Cardiac septum (tissue), 1 donor: ENCODE data around the gene CARHSP1. TPM values are rescaled to one million over a fixed set of nuclear protein-coding genes. Genes with fewer than 3 reads are reported as not detected.
A peak's percentile ranks its signal among the peaks of the same experiment; 100 is the strongest.

Experiments
- DNase-seq: peaks from one replicate; pipeline ENCODE4 v3.0.0-alpha.2; 2020; ENCODE audit warnings: low spot score
- intact Hi-C: fragments of 100-400 bp; cut with DNase I; formaldehyde crosslinking; loops from one replicate; pipeline ENCODE4 v1.14.0; 2022
- total RNA-seq: library from RNA; stranded (reverse); fragmentation: NEBNext Ultra II Directional; extraction: Animal tissue kit (Norgen Biotek cat#: 25700); gene quantifications from one replicate; pipeline ENCODE4 v1.2.1, GENCODE V29; 2021
- donor health status: DM: no; HTN: no; CAD: no.

CARHSP1 gene
- total RNA-seq, 1 donor from 2014 or later: 21.6 TPM

DNA sequence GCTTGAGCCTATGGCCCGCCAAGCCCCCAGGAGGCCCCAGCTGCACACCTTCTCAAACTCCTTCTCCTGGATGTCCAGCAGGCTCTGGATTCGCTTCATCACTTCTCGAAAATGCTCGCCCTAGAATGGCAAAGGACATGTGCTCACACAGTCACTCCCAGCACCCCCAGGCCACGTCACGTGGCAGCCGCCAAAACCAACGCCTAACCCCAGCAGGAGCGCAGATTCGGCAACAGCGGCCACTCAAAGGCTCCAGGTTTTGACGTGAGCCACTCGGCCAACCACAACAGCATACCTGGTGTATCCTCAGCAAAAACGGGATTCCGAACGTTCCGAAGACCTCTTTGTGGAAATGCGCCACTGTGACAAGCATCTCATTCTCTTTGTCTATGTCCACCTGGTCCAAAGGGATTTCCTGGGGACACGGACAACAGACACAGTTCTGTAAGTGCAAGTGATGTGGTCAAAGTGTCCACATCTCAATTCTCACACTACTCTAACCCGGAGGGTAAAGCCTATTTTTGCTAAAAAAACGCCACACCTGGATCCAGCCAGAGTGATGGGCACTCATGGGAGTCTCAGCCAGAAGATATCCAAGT, 26.0 kb upstream of the CARHSP1 start:
- intact Hi-C loops: no loop called here
- DNase-seq: peak; percentile 39

DNA sequence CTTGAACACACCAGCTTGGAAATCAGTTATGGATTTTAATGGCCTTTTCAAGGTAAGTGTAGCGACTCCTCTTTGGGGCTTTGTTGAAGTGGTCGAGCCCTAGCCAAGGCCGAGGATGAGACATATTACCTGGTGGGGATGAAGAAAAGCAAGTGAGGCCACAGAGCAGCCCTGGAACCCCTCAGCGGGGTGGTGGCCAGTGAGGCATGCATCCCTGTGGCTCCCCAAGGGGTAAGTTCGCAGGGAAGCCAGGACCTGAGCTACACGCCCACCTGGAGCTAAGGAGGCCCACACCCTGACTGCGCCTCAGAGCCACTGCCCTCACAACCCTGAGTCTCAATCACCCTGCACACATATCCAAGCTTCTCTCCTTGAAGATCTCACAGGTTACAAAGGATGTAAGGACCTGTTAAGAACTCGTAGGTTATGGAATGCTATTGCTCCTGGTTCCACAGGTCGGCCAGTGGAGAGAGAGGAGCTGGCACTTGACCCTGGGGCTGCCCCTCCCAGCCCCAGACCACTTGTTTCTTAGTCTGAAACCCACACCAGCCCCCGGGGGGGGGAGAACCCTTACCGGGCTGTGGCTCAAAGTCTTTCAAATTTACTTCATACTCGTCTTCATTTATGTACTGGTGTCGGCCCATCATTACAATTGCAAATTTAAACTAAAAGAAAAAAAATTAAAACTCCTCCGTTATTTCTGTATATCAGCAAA, 25.3 kb upstream of the CARHSP1 start:
- DNase-seq: peak; percentile 49
- intact Hi-C loops: no loop called here

DNA sequence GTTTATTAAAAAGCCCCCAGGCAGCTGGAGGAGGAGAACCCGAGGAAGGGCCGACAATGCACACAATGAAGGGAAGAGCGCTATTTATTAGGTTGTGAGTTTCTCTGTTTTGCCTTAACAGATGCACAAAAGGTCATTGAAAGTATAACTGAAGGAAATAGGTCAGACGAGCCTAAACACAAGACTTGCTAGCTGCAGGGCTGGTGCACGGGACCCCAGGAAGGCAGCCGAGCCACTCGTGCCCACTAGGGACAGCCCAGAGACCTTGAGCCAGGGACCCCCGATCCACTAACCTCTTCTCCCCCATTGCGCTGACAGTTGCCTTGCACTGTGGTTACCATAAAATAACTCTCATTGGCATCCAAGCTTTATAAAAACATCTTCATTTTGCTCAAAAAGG, 24.6 kb upstream of the CARHSP1 start:
- intact Hi-C loops: no loop called here
- DNase-seq: peak; percentile 51

DNA sequence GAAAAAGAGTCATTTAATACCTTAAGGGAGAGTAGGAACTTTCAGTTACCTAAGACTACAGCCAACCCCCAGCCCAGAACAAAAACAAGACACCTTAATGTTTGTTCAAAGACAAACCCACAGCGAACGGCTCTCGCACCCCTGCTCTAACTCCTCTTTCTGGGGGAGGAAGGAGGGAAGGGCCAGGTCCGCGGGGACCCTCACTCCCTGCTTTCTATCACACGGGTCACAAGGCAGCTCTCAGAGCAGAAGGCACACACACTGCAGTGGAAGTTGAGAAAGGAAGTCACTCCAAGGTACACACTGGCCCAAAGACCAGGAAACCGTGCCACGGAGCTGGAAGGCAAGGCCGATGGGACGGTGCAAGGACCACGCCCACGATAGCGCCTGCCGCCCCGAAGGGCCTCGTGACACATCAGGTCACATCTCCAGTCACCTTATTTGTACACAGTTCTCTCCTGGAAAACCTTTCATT, 23.3 kb upstream of the CARHSP1 start:
- intact Hi-C loops: no loop called here
- DNase-seq: peak; percentile 51

DNA sequence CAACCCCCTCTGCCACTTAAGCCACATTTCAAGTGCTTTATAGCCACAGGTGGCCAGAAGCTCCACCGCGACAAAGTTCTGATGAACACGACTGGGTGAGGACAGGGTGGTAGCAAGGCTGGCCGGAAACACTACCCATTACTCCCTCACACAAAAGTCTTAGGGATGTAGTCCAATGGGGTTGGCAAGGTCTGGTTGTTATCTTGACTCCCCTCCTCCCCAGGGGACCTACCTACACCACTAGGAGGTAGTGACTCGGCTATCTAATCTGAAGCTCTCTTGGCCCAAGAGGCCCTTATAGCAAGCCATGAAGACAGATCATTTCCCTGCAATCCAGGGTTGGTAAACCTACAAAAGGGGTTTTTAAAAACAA, 21.7 kb upstream of the CARHSP1 start:
- intact Hi-C loops: no loop called here
- no peak for DNase-seq

DNA sequence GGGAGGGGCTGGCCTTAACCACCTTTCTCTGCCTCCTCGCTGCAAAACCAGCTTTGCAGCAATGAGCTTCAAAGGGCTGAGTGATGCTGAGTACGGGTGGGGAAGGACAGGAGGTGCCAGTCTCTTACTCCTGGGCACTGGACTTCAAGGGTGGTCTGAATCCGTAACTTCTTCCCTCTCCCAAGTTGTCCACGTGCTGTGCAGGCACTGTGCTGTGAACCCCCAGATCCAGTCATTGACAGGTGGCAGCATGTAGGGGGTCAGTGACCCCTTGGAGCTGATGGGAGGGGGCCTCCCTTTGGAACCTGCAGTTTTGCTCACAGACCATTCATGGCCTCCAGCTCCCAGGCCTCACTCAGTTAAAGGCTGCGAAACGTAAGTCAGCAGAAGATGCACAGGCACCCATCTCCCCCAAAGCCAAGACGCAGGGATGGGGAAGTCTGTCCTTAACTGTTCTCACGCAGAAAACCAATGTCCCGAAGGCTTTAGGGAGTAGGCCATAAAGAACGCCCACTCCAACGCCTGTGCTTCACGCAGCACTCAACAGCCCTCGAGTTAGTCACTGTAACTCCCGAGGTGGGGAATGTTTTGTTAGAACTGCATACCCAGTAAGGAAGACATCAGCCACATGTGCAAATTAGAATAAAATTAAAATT, 21.2 kb upstream of the CARHSP1 start:
- intact Hi-C loops: no loop called here
- DNase-seq: no peak

DNA sequence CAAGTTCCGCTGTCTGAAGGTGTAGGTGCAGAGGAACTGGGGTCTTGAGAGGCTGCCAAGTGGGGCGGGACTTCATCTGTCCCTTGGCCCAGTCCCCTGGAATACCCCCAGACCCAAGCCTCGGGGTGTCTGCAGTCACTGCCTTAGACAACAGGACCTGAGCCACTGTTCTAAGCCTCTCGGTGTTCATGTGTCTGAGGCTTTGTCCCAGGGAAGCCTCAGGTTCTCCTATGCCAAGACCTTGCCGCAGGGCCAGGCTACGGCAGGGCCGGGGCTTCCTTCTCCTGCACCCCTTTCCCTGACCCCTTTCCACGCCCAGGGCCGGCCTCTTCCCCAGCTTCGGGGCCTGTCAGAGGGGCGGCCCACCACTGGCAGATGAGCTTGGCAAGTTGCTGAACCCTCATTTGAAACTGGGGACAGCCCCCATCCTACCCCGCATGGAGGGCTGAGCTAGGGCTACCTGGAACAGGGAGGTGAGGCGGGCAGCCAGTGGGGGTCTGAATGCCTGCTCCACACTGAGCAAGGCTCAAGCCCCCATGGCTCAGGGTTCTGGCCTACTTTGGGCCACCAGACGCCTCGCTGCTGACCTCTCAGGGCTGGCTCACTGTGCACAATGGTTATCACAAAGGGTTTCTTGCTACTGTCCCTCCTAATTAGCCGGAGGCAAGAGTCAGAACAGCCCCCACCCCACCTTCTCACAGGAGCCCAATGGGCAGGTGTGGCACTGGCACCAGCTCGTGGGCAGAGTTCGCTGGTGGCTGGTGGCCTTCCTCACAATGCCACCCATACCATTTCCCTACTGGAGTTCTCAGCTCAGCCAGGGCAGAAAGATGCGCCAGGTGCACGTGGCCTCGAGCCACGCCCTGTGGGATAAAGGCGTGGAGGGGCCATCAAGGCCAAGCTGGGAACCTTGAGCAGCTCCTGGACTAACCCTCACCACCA, 20.4 kb upstream of the CARHSP1 start:
- DNase-seq: no peak
- intact Hi-C loops: no loop called here

DNA sequence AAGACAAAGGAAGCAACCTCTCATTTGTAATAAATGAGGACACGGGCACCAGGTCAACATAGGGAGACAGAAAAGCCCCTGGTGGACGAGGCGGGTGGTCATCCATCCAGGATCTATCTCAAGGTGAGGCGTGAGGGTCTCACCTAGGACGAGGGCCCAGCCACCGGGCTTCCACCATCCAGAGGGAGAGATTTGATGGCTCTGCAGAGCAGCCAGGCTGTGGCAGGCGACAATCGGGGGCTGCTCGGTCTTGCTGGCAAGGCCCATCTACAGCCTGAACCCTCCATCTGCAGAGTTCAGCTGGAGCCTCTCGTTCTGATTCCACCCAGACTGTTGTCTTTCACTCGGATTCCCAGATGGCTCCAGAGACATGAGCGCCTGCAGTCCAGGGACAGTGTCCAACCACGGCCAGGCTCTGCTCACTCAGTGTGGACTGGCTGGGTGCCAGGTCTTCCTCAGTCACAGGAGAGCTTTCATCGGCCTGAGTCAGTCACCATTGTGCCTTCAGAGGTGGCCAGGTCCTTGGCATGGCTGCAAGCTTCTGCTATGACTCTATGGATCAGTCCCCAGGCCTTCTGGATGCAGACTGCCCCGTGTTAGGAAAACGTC, 19.2 kb upstream of the CARHSP1 start:
- intact Hi-C loops: no loop called here
- no peak for DNase-seq

DNA sequence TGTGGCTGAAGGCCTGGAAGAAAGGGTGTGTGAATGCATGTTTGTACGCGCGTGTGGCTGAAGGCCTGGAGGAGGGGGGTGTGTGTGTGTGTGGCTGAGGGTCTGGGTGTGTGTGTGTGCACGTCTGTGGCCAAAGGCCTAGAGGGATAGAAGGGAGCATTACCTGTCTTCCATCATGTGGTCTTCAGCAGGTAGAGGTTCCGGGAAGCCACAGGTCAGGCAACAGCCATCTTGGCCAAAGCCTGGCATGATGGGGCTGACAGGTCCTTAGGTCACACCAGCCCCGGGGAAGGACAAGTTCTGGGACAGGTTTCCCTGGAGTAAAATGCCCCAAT, 18.6 kb upstream of the CARHSP1 start:
- no peak for DNase-seq
- intact Hi-C loops: no loop called here

DNA sequence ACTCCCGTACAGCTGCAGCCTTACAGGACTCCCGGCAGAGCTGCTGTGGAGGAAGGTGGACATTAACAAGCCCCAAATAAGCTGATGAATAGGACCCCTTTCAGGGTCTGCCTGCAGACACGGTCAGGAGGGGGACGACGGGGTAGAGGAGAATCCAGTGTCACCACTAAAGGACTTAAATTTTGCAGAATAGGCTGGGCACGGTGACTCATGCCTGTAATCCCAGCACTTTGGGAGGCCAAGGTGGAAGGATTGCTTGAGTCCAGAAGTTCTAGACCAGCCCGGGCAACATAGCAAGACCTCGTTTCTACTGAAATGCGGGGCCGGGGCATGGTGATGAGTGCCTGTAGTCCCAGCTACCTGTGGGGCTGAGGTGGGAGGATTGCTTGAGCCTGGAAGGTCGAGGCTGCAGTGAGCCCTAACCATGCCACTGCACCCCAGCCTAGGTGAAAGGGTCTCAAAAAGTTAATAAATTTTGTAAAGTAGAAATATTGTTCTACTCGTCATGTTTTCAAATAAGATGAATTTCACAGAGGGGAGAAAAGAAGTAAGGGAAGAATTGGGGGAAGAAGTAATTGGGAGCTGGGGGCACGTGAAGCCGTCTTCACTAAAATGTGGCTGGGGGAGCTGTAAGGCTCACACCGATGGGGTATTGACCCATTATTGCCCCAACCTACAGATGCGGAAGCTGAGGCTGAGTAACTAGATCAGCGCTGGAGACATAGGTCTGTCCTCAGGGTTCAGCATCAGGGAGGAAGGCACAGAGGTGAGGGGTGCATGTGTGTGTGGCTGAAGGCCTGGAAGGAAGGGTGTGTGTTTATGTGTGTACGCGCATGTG, 18.0 kb upstream of the CARHSP1 start:
- intact Hi-C loops: no loop called here
- DNase-seq: no peak

DNA sequence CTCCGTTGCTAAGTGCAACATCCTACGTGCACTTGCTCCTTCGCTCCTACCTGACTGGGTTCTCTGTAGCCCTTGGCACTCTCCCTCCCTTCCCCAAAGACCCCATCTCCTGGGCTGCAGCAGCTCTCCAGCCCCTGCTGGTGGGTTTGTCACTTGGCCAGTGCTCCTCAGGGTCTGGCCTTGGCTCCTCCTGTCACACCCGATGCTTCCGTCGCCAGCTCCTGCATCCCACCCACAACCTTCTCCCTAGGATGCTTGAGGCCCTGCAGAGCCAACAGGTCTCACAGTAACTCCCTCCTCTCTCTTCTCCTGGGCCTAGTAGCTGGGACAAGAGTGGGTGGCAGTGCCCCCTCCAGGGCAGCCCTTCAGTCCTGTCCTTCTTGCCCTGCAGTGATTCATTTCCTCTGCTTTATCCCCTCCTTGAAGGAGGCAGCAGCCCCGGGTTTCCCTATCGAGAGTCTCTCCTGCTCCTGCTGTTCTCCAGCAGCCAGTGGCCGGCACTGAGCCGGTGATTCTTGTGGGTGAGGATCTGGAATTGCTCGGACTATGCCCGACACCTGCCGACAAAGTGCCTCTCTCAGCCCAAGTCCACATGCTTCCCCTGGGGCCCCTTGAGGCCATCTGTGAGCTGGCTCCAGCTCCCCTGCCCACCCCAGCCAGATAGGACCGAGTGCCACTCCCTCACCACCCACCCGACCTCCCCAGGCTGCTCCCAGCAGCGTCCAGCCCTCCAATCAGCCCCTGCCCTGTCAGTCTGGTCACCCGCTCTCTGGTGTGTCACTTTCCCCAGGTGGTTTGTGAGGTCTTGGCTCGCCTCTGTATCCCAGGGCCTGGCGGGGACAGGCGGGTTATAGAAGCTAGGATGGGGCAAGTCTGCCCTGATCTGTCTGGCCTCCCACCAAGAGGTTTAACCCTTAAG, 17.1 kb upstream of the CARHSP1 start:
- DNase-seq: no peak
- intact Hi-C loops: loop anchor here (2.0 kb wide), 1 partner anchor 87 kb away; no protein-coding TSS in a partner anchor

DNA sequence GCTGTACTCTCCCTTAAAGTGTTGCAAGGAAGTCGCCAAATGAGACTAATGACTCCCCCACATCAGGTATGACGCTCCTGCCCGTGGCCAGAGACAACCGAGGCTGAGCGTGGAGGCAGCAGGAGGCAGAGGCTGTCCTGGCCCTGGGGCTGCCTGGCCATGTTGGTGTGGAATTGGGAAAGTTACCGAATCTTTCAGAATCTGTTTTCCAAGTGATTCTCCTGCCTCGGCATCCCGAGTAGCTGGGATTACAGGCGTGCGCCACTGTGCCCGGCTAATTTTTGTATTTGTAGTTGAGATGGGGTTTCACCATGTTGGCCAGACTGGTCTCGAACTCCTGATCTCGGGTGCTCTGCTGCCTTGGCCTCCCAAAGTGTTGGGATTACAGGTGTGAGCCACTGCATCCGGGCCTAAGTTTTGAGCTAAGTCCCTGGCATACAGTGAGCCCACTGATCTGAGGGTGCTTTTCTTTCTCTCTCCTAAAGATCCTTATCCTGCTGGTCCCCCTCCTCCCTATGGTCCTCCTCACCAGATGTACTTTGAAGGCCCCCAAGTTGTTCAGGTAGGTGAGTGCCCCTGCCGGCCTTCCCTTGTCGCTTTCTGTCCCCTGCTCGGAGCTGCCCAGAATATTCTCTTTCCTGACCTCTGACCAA, 14.0 kb upstream of the CARHSP1 start:
- intact Hi-C loops: loop anchor here (5.0 kb wide), 1 partner anchor 316 kb away; no protein-coding TSS in a partner anchor
- DNase-seq: no peak

DNA sequence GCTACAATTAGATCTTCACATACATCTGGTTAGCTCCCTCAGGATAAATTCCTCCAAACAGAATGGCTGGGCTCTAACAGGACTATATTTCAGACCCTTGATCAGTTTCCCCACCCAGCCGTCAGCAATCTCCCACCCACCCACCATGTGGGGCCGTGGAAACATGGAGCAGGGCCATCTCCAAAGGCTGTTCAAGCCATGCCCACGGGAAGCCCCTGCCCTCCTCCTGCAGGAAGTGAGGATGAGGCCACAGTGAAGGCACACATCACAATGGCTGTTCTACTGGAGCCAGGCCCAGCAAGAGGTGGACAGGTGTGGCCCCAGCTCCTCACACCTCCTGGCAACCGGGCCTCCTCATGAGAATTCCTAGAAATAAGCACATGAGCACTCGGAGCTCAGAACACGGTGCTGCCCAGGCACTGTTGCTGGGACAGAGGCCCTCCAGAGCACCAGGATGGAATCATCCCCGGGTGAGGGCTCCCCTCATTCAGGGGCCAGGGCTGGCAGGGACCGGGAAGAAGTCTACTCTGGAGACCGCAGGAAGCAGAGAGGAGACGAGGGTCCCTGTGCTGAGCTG, 13.3 kb upstream of the CARHSP1 start, which contains the start of gene LITAFD:
TSS of gene LITAFD (plus strand) at position 311 of the 577 bp plus-strand sequence. CDS start 2,005 bp downstream, outside the sequence.
- DNase-seq: no peak
- intact Hi-C loops: loop anchor here (5.0 kb wide), 1 partner anchor 315 kb away; no protein-coding TSS in a partner anchor

DNA sequence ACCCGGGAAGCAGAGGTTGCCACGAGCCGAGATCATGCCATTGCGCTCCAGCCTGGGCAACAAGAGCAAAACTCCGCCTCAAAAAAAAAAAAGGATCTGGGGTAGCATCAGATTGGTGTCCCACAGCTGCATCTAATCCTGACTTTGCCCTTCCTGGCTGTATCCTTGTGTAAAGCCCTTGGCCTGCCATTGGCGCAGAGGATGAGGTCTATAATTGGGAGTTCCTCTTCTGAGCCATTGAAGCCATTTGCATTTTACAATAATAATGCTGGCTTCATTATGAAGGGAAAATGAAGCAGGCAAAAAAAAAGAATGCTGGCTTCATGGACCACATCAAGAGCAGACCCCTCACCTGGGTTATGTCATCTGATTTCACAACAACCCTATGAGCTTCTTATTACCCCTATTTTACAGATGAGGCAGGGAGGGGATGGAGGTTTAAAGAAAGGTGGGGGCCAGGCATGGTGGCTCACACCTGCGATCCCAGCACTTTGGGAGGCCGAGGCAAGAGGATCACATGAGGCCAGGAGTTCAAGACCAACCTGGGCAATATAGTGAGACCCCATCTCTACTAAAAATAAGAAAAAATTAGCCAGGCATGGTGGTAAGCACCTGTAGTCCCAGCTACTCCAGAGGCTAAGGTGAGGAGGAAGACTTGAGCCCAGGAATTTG, 12.2 kb upstream of the CARHSP1 start:
- DNase-seq: no peak
- intact Hi-C loops: loop anchor here (2.0 to 5.0 kb wide), 2 partner anchors 218 to 314 kb away; no protein-coding TSS in a partner anchor

DNA sequence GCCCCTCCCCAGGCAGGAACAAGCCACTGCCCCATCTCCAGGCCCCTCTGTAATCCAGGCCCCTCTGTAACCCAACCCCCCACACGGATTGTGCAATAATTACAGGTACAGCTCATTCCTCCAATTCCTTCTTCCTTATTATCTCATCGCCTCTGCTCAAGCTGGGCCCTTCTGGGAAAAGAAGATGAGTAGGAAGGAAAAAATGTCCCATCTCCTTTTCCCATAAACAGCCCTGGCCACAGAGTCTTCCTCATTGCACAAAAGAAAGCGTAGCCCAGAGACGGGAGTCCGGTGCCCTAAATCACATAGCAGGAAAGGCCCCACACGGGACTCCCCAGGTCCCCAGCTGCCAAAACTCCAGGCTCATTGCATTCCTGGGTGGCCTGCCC, 9.7 kb upstream of the CARHSP1 start:
- no peak for DNase-seq
- intact Hi-C loops: no loop called here
